SK-N-MC (cell line): ENCODE measurements around the gene DIPK1B.

Source experiments
- EZH2 ChIP-seq: fragments of 200-600 bp; sonication (generic); IDR thresholded peaks from one replicate; pipeline ENCODE4 v1.6.1; 2017; ENCODE audit warnings: antibody characterized with exemption
- POLR2AphosphoS5 ChIP-seq: IDR thresholded peaks from 2 replicates; pipeline ENCODE4 v1.6.1; 2012; ENCODE audit warnings: mild to moderate bottlenecking, low read depth, low read length, borderline replicate concordance

- TF ChIP-seq POLR2AphosphoS5 = no peak
- no peak for TF ChIP-seq EZH2
Measured at GRCh38 chr9:136695435-136695895, 16.9 kb upstream of the DIPK1B start.
